Dedifferentiated amniotic fluid mesenchymal stem cell (primary cell): ENCODE measurements around the gene RERE.
A peak's percentile ranks its signal among the peaks of the same experiment; 100 is the strongest.

Experiments used
- DNase-seq: peaks from one replicate; pipeline ENCODE4 v3.0.0-alpha.2; 2016; ENCODE audit errors: extremely low spot score

RERE gene

GRCh38 chr1:8817412-8818324 lies at the start of gene RERE:
Gene RERE (minus strand): TSS chr1:8817640.
- peak; percentile 85 for DNase-seq

- no peak for DNase-seq
Measured at GRCh38 chr1:8866792-8867415, 49.5 kb upstream of the RERE start.

- no peak for DNase-seq
Measured at GRCh38 chr1:8866173-8866791, 48.8 kb upstream of the RERE start.

- DNase-seq = no peak
Measured at GRCh38 chr1:8864713-8865344, 47.4 kb upstream of the RERE start.

GRCh38 chr1:8863794-8864233 lies 46.4 kb upstream of the RERE start:
- DNase-seq = no peak

GRCh38 chr1:8863138-8863537 lies 45.7 kb upstream of the RERE start:
- DNase-seq = no peak

- DNase-seq = no peak
Measured at GRCh38 chr1:8862528-8862927, 45.1 kb upstream of the RERE start.

GRCh38 chr1:8860738-8861516 lies 43.5 kb upstream of the RERE start:
- DNase-seq = no peak

GRCh38 chr1:8858888-8859706 lies 41.7 kb upstream of the RERE start:
- DNase-seq = no peak

GRCh38 chr1:8858112-8858668 lies 40.8 kb upstream of the RERE start:
- DNase-seq = peak; percentile 67

- no peak for DNase-seq
Measured at GRCh38 chr1:8856689-8857412, 39.4 kb upstream of the RERE start.

GRCh38 chr1:8854240-8854639 lies 36.8 kb upstream of the RERE start:
- no peak for DNase-seq

- DNase-seq = no peak
Measured at GRCh38 chr1:8851060-8851459, 33.6 kb upstream of the RERE start.

- DNase-seq = peak; percentile 87
Measured at GRCh38 chr1:8848663-8849386, 31.4 kb upstream of the RERE start.

GRCh38 chr1:8847990-8848389 lies 30.6 kb upstream of the RERE start:
- no peak for DNase-seq

GRCh38 chr1:8846263-8846662 lies 28.8 kb upstream of the RERE start:
- no peak for DNase-seq

GRCh38 chr1:8845104-8846097 lies 28.0 kb upstream of the RERE start:
- no peak for DNase-seq
